Muscle of leg (tissue), 11 donors: Measurements from ENCODE around the gene CCSAP. TPM values are rescaled to one million over a fixed set of nuclear protein-coding genes. Genes with fewer than 3 reads are reported as not detected.
A peak's percentile ranks its signal among the peaks of the same experiment; 100 is the strongest.

Source experiments
- DNase-seq: peaks from one replicate; pipeline ENCODE4 v3.0.0; 2013
- H3K27ac ChIP-seq: one replicate; pipeline ENCODE4 v1.5.1; 2013; ENCODE audit warnings: mild to moderate bottlenecking, low read length, control low read depth
- H3K27me3 ChIP-seq: one replicate; pipeline ENCODE4 v1.6.1; 2013; ENCODE audit warnings: low read length; ENCODE audit not compliant: control insufficient read depth, insufficient read depth
- H3K36me3 ChIP-seq: one replicate; pipeline ENCODE4 v1.6.1; 2013; ENCODE audit warnings: low read length; ENCODE audit not compliant: control insufficient read depth, insufficient read depth
- H3K4me1 ChIP-seq: one replicate; pipeline ENCODE4 v1.6.1; 2013; ENCODE audit warnings: low read length; ENCODE audit not compliant: control insufficient read depth, insufficient read depth
- H3K4me3 ChIP-seq: one replicate; pipeline ENCODE4 v1.5.1; 2013; ENCODE audit warnings: low read length, control low read depth
- H3K9me3 ChIP-seq: replicated peaks from 2 replicates; pipeline ENCODE4 v1.6.1; 2013; ENCODE audit warnings: low read depth, low read length; ENCODE audit not compliant: control insufficient read depth
- WGBS: methylation state at CpG from one replicate; pipeline ENCODE4 v1.1.5; 2013; ENCODE audit warnings: missing lambda C conversion rate; ENCODE audit not compliant: insufficient coverage; 5-methylcytosine and 5-hydroxymethylcytosine counted together
- polyA plus RNA-seq, 8 donors: library from polyadenylated mRNA; unstranded; fragments of 120-200 nt; gene quantifications; one replicate each; pipeline versions ENCODE4 v1.2.1 to v1.2.3, GENCODE V29; 2013; ENCODE audit warnings: inconsistent platforms in 1 of 8, low replicate concordance in 1 of 8; ENCODE audit not compliant: insufficient read length in 8 of 8, insufficient read depth in 1 of 8
- total RNA-seq: library from RNA; stranded (reverse); fragments of 120-200 nt; gene quantifications from one replicate; pipeline ENCODE4 v1.2.4, GENCODE V29; 2013

CCSAP gene
- total and polyA plus RNA-seq, 9 donors: 4.5 to 6.8 (median 5.6) TPM

DNA sequence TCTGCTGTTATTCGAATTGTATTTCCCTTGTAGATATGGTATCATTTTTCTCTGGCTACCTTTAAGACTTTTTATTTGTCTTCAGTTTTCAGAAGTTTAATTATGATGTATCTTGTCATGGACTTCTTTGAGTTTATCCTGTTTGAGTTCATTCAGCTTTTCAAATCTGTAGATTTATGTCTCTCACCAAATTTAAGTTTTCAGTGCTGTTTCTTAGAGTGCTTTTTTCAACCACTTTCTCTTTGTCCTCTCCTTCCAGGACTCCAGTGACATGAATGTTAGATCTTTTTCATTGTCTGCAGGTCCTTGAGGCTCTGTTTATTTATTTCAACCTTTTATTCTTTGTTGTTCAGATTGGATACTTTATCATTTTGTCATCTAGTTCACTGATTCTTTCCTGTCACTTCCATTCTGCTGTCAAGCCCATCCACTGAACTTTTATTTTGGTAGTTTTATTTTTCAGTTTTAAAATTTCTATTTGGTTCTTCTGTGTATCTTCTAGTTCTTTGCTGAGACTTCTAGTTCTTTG is 60.5 kb downstream of the CCSAP start:
- DNase-seq: no peak
- Histone ChIP-seq H3K36me3 (no peaks in the 10 kb centered on the region), H3K27ac (no peak overlapping the region), H3K4me1 (no peaks in the 10 kb centered on the region), H3K9me3 (no peaks in the 10 kb centered on the region), H3K27me3 (no peaks in the 10 kb centered on the region), H3K4me3 (no peak overlapping the region)
- WGBS: no CpG with 5 or more reads among the region's 1 CpG

- Histone ChIP-seq H3K4me1 (no peaks in the 10 kb centered on the region), H3K4me3 (no peak overlapping the region)
- no CpG with 5 or more reads among the region's 1 CpG for WGBS
These were observed 61.4 kb downstream of the CCSAP start for GRCh38 chr1:229281339-229281926.

GRCh38 chr1:229280921-229281320 is 61.9 kb downstream of the CCSAP start:
- Histone ChIP-seq H3K4me1 (no peaks in the 10 kb centered on the region), H3K27me3 (no peaks in the 10 kb centered on the region), H3K27ac (no peak overlapping the region), H3K9me3 (no peaks in the 10 kb centered on the region), H3K4me3 (no peak overlapping the region), H3K36me3 (no peaks in the 10 kb centered on the region)
- no CpG with 5 or more reads among the region's 3 CpGs for WGBS
- no peak for DNase-seq

More at GRCh38 chr1:229281339-229281926, 61.4 kb downstream of the CCSAP start:
- Histone ChIP-seq H3K9me3 (no peaks in the 10 kb centered on the region), H3K27me3 (no peaks in the 10 kb centered on the region), H3K36me3 (no peaks in the 10 kb centered on the region), H3K27ac (no peak overlapping the region)
- no peak for DNase-seq

DNA sequence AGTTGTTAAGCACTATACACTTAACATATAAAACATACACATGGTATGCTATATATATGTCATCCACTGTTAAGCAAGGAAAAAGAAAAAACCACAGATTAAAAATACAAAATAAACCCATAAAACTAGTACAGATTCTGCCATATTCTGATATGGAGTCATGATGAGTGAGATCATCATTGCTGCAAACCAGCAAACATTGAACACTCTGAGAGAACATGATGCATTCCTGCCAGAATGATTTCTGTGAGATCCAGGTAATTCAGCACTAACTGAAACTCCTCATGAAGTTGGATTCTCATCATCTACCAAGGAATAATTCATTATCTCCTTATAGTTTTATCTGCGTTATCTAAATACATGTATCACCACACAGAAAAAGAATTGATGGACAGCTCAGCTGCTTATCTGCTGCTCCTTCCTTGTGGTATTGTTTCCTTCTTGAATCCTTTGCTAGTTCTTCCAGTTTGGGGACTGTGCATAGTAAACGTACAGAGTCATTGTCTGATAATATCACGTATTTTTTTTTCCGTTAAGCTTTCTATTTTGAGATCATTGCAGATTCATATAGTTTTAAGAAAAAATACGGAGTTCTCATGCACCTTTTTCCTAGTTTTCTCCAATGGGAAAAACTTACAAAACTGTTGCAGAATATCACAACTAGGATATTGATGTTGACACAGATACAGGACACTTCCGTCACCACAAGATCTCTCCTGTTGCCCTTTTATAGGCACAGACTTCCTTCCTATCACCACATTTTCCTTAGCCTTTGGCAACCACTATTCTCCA is 62.6 kb downstream of the CCSAP start:
- 60% methylated on average over 1 of the region's 6 CpGs for WGBS

DNA sequence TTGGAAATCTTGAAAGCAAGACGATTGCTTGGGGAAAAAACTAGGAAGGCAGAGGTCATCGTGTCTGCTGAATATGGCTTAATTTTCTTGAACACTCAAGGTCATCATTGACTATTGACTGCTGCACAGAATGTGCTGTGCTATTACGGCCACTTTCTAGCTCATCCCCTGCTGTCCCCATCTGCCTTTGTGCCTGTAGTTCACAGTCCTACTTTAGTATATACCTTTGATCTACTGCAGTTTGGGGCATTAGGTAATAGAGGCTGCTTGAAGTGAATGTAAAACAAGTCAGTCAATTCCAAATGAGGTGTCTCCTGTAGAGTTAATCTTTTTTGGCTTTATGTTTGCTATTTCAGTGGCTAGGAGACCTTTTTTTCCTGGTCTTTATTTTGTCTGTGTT is 63.6 kb downstream of the CCSAP start:
- no peak overlapping the region for H3K4me3 ChIP-seq
- 71% methylated on average over 2 of the region's 3 CpGs for WGBS

More for the DNA sequence above, 62.6 kb downstream of the CCSAP start:
- Histone ChIP-seq H3K9me3 (no peaks in the 10 kb centered on the region), H3K4me3 (no peak overlapping the region), H3K27me3 (no peaks in the 10 kb centered on the region), H3K27ac (no peak overlapping the region), H3K36me3 (no peaks in the 10 kb centered on the region), H3K4me1 (no peaks in the 10 kb centered on the region)
- DNase-seq: no peak

DNA sequence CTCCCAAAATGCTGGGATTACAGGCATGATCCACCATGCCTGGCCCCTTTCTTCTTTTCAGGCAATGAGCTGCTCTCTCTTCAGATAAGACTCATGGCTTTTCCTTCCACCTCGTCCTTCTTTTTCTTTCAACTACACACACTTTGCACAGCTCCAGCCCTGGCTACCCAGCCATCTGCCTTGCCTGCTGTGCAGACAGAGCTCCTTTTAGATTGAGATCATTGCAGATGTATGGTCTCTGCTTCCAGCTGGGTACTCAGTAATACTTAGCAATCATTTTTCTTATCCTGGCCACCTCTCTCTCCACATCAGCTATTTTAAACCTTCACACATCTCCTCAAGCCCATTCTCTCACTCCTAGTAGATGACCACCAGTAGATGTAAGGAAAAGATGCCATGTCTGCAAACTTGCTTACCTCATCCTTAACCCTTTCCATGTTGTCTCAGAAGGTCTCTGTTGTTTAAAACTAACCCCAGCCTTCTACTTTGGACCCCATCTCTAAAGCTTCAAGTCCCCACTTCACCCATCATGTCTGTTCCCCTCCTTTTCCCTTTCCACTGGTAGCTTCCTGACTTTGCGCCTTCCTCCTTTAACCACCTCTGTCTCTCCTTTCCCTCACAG is 64.6 kb downstream of the CCSAP start:
- no peaks in the 10 kb centered on the region for H3K9me3 ChIP-seq
- no peaks in the 10 kb centered on the region for H3K4me1 ChIP-seq
- DNase-seq: no peak
- no peaks in the 10 kb centered on the region for H3K36me3 ChIP-seq
- no peak overlapping the region for H3K27ac ChIP-seq
- H3K27me3 ChIP-seq: no peaks in the 10 kb centered on the region
- no peak overlapping the region for H3K4me3 ChIP-seq
- 82% methylated on average over 1 of the region's 2 CpGs for WGBS

More for the DNA sequence above, 63.6 kb downstream of the CCSAP start:
- H3K9me3 ChIP-seq: no peaks in the 10 kb centered on the region
- DNase-seq: no peak
- H3K27ac ChIP-seq: no peak overlapping the region
- no peaks in the 10 kb centered on the region for H3K4me1 ChIP-seq
- no peaks in the 10 kb centered on the region for H3K27me3 ChIP-seq
- no peaks in the 10 kb centered on the region for H3K36me3 ChIP-seq

- Histone ChIP-seq H3K4me3 (no peak overlapping the region), H3K4me1 (peaks cover 18% of the 10 kb centered on the region), H3K36me3 (no peaks in the 10 kb centered on the region), H3K27ac (no peak overlapping the region), H3K9me3 (no peaks in the 10 kb centered on the region), H3K27me3 (no peaks in the 10 kb centered on the region)
- 92% methylated on average over 2 of the region's 2 CpGs for WGBS
- no peak for DNase-seq
These were observed 67.8 kb downstream of the CCSAP start for GRCh38 chr1:229275005-229275404.

DNA sequence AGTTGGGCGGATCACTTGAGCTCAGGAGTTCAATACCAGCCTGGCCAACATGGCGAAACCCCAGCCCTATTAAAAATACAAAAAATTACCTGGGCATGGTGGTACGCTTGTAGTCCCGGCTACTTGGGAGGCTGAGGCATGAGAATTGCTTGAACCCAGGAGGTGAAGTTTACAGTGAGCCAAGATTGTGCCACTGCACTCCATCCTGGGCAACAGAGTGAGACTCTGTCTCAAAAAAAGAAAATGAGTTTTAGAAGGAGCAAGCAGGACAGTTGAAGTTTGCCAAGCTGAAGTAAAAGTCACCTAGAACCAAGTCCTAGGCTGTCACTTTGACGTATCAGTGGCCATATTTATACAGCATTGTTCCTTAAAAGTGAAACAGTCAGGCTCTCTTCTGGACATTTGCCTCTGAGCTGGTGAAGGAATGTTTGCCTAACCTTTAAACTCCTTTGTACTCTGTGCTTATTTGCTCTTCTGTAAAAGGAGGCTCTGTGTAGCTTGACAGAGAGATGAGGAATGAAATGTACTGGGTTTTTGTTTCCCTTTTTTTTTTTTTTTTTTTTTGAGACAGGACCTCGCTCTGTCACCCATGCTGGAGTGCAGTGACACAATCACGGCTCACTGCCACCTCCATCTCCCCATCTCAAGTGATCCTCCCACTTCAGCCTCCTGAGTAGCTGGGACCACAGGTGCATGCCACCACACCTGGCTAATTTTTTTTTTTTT is 69.2 kb downstream of the CCSAP start:
- Histone ChIP-seq H3K9me3 (no peaks in the 10 kb centered on the region), H3K27me3 (no peaks in the 10 kb centered on the region), H3K36me3 (no peaks in the 10 kb centered on the region), H3K4me3 (no peak overlapping the region), H3K27ac (no peak overlapping the region), H3K4me1 (peaks cover 18% of the 10 kb centered on the region)
- no peak for DNase-seq
- 94% methylated on average over 3 of the region's 7 CpGs for WGBS

DNA sequence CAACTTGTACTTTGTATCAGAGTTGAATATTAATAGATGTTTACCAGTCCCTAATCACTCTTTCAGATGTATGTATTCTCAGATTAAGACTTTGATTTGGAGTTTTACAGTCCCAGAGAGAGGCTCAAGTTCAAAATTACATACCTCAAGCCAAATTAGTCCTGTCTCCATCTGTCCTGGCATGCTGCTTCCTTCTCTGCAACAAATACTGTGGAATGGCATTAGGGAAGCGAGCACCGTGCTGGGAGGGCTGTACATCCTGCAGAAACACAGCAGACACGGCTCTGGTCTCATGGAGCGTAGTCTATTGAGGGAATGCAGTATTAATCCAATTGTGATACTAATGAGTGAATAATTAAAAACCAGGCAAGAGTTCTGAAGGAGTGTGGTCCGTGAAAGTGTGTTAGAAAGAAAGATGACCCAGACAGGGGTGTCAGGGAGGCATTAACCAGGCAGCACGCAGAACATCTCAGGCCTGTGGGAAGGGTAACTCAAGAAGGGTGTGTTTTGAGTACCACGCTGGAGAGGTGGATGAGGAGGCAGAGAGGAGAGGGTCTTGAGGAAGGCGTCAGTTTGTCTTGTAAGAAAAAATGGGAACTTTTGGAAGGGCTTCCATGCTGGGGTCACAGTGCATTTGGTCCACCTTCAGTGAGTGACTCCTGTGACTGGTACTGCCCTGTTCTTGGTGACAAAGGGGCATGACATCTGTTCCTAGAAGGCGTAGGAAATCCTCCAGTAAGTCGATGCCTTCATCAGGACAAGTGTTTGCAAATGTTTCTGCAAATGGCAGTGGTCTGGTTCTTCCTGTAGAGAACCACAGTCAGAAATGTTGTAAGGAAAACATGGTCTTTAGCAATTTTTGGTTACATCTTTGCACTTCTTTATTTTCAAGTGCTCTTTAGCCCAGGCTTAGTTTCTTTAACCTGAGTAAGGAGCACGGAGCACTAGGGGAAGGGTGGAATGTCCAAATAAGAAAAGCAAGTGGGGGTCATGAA is 70.4 kb downstream of the CCSAP start:
- peak; percentile 18 for DNase-seq
- Histone ChIP-seq H3K4me1 (peaks cover 18% of the 10 kb centered on the region), H3K27ac (no peak overlapping the region), H3K9me3 (peaks cover 5% of the 10 kb centered on the region), H3K27me3 (no peaks in the 10 kb centered on the region), H3K36me3 (no peaks in the 10 kb centered on the region), H3K4me3 (peak overlapping the region; percentile 63)
- WGBS: 29% methylated on average over 8 of the region's 11 CpGs
